Endothelial cell of umbilical vein (primary cell): ENCODE results near the gene PRUNE2. TPM values are rescaled to one million over a fixed set of nuclear protein-coding genes. Genes with fewer than 3 reads are reported as not detected.

Experiments used
- BruUV-seq: library from RNA; stranded (reverse); fragments of 400-500 nt; replicated peaks from 2 replicates; lab custom pipeline; 2021; lab: Mats Ljungman, UMichigan
- CTCF ChIA-PET: fragments of 300-600, 350-600 bp; sonication (Branson Sonifier 250); formaldehyde crosslinking; loops from one replicate; lab custom pipeline; 2021; ENCODE audit warnings: antibody characterized with exemption, inconsistent platforms; lab: Charles Lee
- POLR2A ChIA-PET: fragments of 300-600, 350-600 bp; sonication (Branson Sonifier 250); formaldehyde crosslinking; loops from one replicate; lab custom pipeline; 2021; ENCODE audit warnings: antibody characterized with exemption, inconsistent platforms; lab: Charles Lee
- DNase-seq: peaks from one replicate; pipeline ENCODE4 v3.0.0-alpha.2; 2011; ENCODE audit warnings: low read depth, low spot score
- FAIRE-seq: peaks from 2 replicates; lab custom pipeline; 2011; peaks lifted over from hg19 to GRCh38; lab: Jason Lieb, UNC
- H2AFZ ChIP-seq: 2 replicates; pipeline ENCODE4 v1.6.0; 2012; ENCODE audit warnings: low read depth, low read length, control low read depth, inconsistent platforms
- H3K27ac ChIP-seq: 2 replicates; pipeline ENCODE4 v1.5.1; 2011; ENCODE audit warnings: low read depth, mild to moderate bottlenecking, control low read depth, low read length, moderate library complexity; ENCODE audit not compliant: insufficient read depth
- H3K27me3 ChIP-seq, 2 experiments: 2 replicates each; pipeline versions ENCODE4 v1.6.0 to v1.6.1; 2011; ENCODE audit warnings: low read length in 2 of 2, mixed read lengths in 1 of 2; ENCODE audit not compliant: control insufficient read depth in 2 of 2, insufficient read depth in 2 of 2
- H3K36me3 ChIP-seq, 2 experiments: 2 replicates in 1 of 2; 3 replicates in 1 of 2; pipeline ENCODE4 v1.5.1; 2011; ENCODE audit warnings: low read length in 2 of 2, mild to moderate bottlenecking in 1 of 2, moderate library complexity in 1 of 2; ENCODE audit not compliant: control insufficient read depth in 2 of 2, insufficient read depth in 2 of 2; ENCODE audit errors: extremely low read depth in 1 of 2
- H3K4me1 ChIP-seq: 3 replicates; pipeline ENCODE4 v1.5.1; 2011; ENCODE audit warnings: mild to moderate bottlenecking, low read length; ENCODE audit not compliant: control insufficient read depth, insufficient read depth; ENCODE audit errors: extremely low read depth
- H3K4me2 ChIP-seq: 2 replicates; pipeline ENCODE4 v1.6.1; 2011; ENCODE audit warnings: low read length, control low read depth, mixed read lengths; ENCODE audit not compliant: insufficient read depth
- H3K4me3 ChIP-seq, 3 experiments: fragments of 200-600 bp in 1 of 3; sonication (generic), shearing (Covaris generic) in 1 of 3; replicated peaks in 1 of 3; 2 replicates each; pipeline ENCODE4 v1.5.1; 2011 to 2016; ENCODE audit warnings: control low read depth in 3 of 3, low read length in 3 of 3, mild to moderate bottlenecking in 2 of 3, inconsistent platforms in 1 of 3, low read depth in 1 of 3, moderate library complexity in 1 of 3; ENCODE audit not compliant: insufficient read depth in 1 of 3
- H3K79me2 ChIP-seq: 2 replicates; pipeline ENCODE4 v1.6.0; 2012; ENCODE audit warnings: low read length, inconsistent platforms; ENCODE audit not compliant: control insufficient read depth, insufficient read depth
- H3K9ac ChIP-seq: replicated peaks from 2 replicates; pipeline ENCODE3; 2011; ENCODE audit warnings: low read length, control low read depth; ENCODE audit not compliant: insufficient read depth; ENCODE audit errors: extremely low read depth
- H3K9me1 ChIP-seq: replicated peaks from 3 replicates; pipeline ENCODE4 v1.6.0; 2011; ENCODE audit warnings: mild to moderate bottlenecking, low read length; ENCODE audit not compliant: control insufficient read depth, insufficient read depth; ENCODE audit errors: extremely low read depth
- H3K9me3 ChIP-seq: replicated peaks from 2 replicates; pipeline ENCODE4 v1.5.1; 2012; ENCODE audit warnings: low read length, inconsistent platforms; ENCODE audit not compliant: control insufficient read depth, insufficient read depth
- H4K20me1 ChIP-seq: replicated peaks from 2 replicates; pipeline ENCODE3; 2011; ENCODE audit warnings: mild to moderate bottlenecking, low read length; ENCODE audit not compliant: control insufficient read depth, insufficient read depth; ENCODE audit errors: extremely low read depth
- EZH2 ChIP-seq: IDR thresholded peaks from 2 replicates; pipeline ENCODE4 v1.6.1; 2012; ENCODE audit warnings: borderline replicate concordance, low read depth, mild to moderate bottlenecking, moderate library complexity, low read length, inconsistent platforms; ENCODE audit not compliant: severe bottlenecking
- FOS ChIP-seq: IDR thresholded peaks from 2 replicates; pipeline ENCODE4 v1.6.1; 2011; ENCODE audit warnings: mild to moderate bottlenecking, low read length, moderate library complexity, borderline replicate concordance; ENCODE audit not compliant: insufficient read depth
- GATA2 ChIP-seq: IDR thresholded peaks from 2 replicates; pipeline ENCODE4 v1.7.0; 2011; ENCODE audit warnings: low read depth, mild to moderate bottlenecking, moderate library complexity, mixed read lengths, low read length; ENCODE audit not compliant: insufficient read length, insufficient read depth
- JUN ChIP-seq: IDR thresholded peaks from 2 replicates; pipeline ENCODE4 v1.6.1; 2011; ENCODE audit warnings: borderline replicate concordance, low read depth; ENCODE audit not compliant: insufficient read length, insufficient read depth
- MYC ChIP-seq: IDR thresholded peaks from one replicate; pipeline ENCODE4 v1.6.1; 2011; ENCODE audit warnings: mild to moderate bottlenecking, low read depth, low read length
- POLR2A ChIP-seq: IDR thresholded peaks from 2 replicates; pipeline ENCODE4 v1.6.1; 2012; ENCODE audit warnings: low read depth, mild to moderate bottlenecking, control low read depth, low read length
- POLR2AphosphoS5 ChIP-seq: IDR thresholded peaks from 2 replicates; pipeline ENCODE4 v1.6.1; 2012; ENCODE audit warnings: low read depth, mild to moderate bottlenecking, control low read depth, low read length, moderate library complexity; ENCODE audit not compliant: insufficient read depth
- dilution Hi-C: fragments of 300-500 bp; cut with MboI; formaldehyde crosslinking; loops from one replicate; pipeline ENCODE4 v1.15.0; 2019; ENCODE audit warnings: low sequenced_read_pairs; ENCODE audit not compliant: extremely low pct_ligation_motif_present
- intact Hi-C: fragments of 100-400 bp; cut with micrococcal nuclease; formaldehyde crosslinking; loops from one replicate; pipeline ENCODE4 v1.10.0; 2022
- polyA plus RNA-seq, 4 experiments: library from polyadenylated mRNA; depleted of rRNA in 3 of 4; stranded (reverse) in 3 of 4; unstranded in 1 of 4; fragments of >200 nt; gene quantifications; 2 replicates each; pipeline versions ENCODE4 v1.2.1 to v1.2.3, GENCODE V29; 2011 to 2012; ENCODE audit warnings: missing spikeins in 1 of 4
- total RNA-seq: library from RNA; stranded (reverse); gene quantifications from 2 replicates; pipeline ENCODE4 v1.2.3, GENCODE V29; 2021
- TF ChIP-seq, protein P1 (sequence below), 2 donors: IDR thresholded peaks; 1 replicate in 1 of 2; 2 replicates in 1 of 2; pipeline ENCODE4 v1.5.1; 2011; ENCODE audit warnings: low read length in 2 of 2, mild to moderate bottlenecking in 2 of 2, moderate library complexity in 2 of 2, control low read depth in 1 of 2, inconsistent platforms in 1 of 2, low read depth in 1 of 2; ENCODE audit not compliant: insufficient read depth in 1 of 2; ENCODE audit errors: extremely low read depth in 1 of 2
- TF ChIP-seq, protein P2 (sequence below): IDR thresholded peaks from 2 replicates; pipeline ENCODE4 v1.6.1; 2011; ENCODE audit not compliant: insufficient read depth, insufficient read length

The PRUNE2 gene
- total and polyA plus RNA-seq, 2 donors (not counting 3 experiments of a cell fraction or from before 2014, with no cell fraction given): 15.8 to 21.7 TPM

GRCh38 chr9:76629205-76629990 lies 276.5 kb downstream of the PRUNE2 start:
- H3K4me2 ChIP-seq: no peak overlapping the region
- no peaks in the 10 kb centered on the region for H3K79me2 ChIP-seq
- dilution Hi-C loops (no loop called here), intact Hi-C loops (no loop called here)
- H2AFZ ChIP-seq: no peak overlapping the region
- H3K9ac ChIP-seq: no peak overlapping the region
- ChIA-PET CTCF (interaction anchor here (0.7 to 1.5 kb wide), 2 partner anchors 30 to 38 kb away, joined by 3 read pairs; no protein-coding TSS in a partner anchor), POLR2A (no interaction called here)
- H4K20me1 ChIP-seq: no peaks in the 10 kb centered on the region
- H3K4me1 ChIP-seq: peaks cover 2% of the 10 kb centered on the region
- DNase-seq: no peak
- H3K27me3 ChIP-seq: no peaks in the 10 kb centered on the region
- no peak for FAIRE-seq
- TF ChIP-seq MYC (no peak), GATA2 (no peak), POLR2A (no peak), JUN (no peak), POLR2AphosphoS5 (no peak), EZH2 (no peak), FOS (no peak)
- TF ChIP-seq, protein P1, sequence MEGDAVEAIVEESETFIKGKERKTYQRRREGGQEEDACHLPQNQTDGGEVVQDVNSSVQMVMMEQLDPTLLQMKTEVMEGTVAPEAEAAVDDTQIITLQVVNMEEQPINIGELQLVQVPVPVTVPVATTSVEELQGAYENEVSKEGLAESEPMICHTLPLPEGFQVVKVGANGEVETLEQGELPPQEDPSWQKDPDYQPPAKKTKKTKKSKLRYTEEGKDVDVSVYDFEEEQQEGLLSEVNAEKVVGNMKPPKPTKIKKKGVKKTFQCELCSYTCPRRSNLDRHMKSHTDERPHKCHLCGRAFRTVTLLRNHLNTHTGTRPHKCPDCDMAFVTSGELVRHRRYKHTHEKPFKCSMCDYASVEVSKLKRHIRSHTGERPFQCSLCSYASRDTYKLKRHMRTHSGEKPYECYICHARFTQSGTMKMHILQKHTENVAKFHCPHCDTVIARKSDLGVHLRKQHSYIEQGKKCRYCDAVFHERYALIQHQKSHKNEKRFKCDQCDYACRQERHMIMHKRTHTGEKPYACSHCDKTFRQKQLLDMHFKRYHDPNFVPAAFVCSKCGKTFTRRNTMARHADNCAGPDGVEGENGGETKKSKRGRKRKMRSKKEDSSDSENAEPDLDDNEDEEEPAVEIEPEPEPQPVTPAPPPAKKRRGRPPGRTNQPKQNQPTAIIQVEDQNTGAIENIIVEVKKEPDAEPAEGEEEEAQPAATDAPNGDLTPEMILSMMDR (IDR thresholded peaks at IDR 0.05; ENCODE audit: extremely low read depth in 1 of 2, insufficient read depth in 1 of 2, low read depth in 1 of 2, low read length in 2 of 2): no peak
- TF ChIP-seq, protein P2, sequence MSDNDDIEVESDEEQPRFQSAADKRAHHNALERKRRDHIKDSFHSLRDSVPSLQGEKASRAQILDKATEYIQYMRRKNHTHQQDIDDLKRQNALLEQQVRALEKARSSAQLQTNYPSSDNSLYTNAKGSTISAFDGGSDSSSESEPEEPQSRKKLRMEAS: no peak
- H3K36me3 ChIP-seq: no peaks in the 10 kb centered on the region
- no peaks in the 10 kb centered on the region for H3K9me1 ChIP-seq
- H3K4me3 ChIP-seq: no peak overlapping the region
- no peak overlapping the region for H3K27ac ChIP-seq
- H3K9me3 ChIP-seq: no peaks in the 10 kb centered on the region
- BruUV-seq: no TSS peak
